GM12892 (cell line): ENCODE data around the gene B3GALNT2.

Source experiments
- POLR2A ChIP-seq: IDR thresholded peaks from 2 replicates; pipeline ENCODE4 v1.6.1; 2011; ENCODE audit warnings: low read depth, low read length, control low read depth
- POLR2AphosphoS5 ChIP-seq: IDR thresholded peaks from 2 replicates; pipeline ENCODE4 v1.6.1; 2011; ENCODE audit warnings: low read depth, low read length, control low read depth
- TAF1 ChIP-seq: IDR thresholded peaks from 2 replicates; pipeline ENCODE4 v1.6.1; 2011; ENCODE audit warnings: low read depth, mild to moderate bottlenecking, control low read depth, low read length, borderline replicate concordance

DNA sequence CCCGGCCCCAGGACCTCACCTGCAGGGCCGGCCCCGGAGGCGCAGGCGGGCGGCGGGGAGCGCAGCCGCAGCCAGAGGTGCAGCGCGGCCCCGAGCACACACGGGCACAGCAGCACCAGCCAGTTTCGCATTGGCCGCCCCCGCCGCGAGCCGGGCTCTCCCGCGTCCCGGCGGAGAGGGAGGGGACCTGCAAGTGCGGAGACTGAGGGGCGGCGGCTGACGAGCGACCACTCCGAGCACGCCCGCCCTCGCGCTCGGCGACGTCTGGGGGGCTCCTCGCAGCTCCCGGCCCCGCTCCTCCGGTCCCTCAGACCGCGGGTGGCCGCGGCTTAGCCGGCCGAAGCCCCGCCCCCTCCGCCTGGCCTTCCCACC lies at the start of gene B3GALNT2:
- no peak for TF ChIP-seq POLR2AphosphoS5
- TF ChIP-seq POLR2A, result no peak; the same call in 1 of the 2 replicates
- TF ChIP-seq TAF1, result no peak
